Subcutaneous adipose tissue (tissue), 4 donors: ENCODE measurements around the gene RANBP3L. TPM values are rescaled to one million over a fixed set of nuclear protein-coding genes. Genes with fewer than 3 reads are reported as not detected.

Experiments
- total RNA-seq, 4 donors: library from RNA; depleted of rRNA; stranded (reverse); fragments of >200 nt; gene quantifications; one replicate each; pipeline ENCODE4 v1.1.0, GENCODE V29; 2016
- TF ChIP-seq, protein P1 (sequence below): fragments of 450-650 bp; IDR thresholded peaks from one replicate; pipeline ENCODE4 v1.5.1; 2016; ENCODE audit warnings: low read depth, mild to moderate bottlenecking, control low read depth, antibody characterized with exemption, moderate library complexity

Gene RANBP3L
- total RNA-seq, 4 donors from 2014 or later = 4.2 to 17.4 (median 6.9) TPM

GRCh38 chr5:36279054-36279698 is 22.5 kb downstream of the RANBP3L start:
- TF ChIP-seq, protein P1, sequence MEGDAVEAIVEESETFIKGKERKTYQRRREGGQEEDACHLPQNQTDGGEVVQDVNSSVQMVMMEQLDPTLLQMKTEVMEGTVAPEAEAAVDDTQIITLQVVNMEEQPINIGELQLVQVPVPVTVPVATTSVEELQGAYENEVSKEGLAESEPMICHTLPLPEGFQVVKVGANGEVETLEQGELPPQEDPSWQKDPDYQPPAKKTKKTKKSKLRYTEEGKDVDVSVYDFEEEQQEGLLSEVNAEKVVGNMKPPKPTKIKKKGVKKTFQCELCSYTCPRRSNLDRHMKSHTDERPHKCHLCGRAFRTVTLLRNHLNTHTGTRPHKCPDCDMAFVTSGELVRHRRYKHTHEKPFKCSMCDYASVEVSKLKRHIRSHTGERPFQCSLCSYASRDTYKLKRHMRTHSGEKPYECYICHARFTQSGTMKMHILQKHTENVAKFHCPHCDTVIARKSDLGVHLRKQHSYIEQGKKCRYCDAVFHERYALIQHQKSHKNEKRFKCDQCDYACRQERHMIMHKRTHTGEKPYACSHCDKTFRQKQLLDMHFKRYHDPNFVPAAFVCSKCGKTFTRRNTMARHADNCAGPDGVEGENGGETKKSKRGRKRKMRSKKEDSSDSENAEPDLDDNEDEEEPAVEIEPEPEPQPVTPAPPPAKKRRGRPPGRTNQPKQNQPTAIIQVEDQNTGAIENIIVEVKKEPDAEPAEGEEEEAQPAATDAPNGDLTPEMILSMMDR = no peak

DNA sequence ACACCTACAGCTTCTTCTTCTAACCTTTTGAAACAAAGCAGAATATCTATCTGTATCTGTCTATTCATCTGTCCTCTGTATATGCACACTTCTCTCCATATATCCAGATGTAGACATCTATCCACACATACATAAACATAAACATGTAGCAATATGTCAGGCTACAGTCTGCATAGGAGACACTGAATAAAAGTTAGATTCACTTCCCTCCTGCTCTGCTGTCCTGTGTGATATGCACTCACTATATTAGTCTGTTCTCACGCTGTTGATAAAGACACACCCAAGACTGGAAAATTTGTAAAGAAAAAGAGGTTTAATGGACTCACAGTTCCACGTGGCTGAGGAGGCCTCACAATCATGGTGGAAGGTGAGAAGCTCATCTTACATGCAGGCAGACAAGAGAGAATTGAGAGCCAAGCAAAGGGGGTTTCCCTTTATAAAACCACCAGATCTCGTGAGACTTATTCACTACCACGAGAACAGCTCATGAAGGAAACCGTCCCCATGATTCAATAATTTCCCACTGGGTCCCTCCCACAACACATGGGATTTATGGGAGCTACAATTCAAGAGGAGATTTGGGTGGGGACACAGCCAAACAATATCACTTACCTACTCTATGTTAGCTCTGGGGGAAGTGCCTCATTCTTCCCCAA is 24.1 kb downstream of the RANBP3L start:
- TF ChIP-seq, protein P1 = no peak

GRCh38 chr5:36276864-36277263 is 24.8 kb downstream of the RANBP3L start:
- TF ChIP-seq, protein P1 = no peak

- TF ChIP-seq, protein P1 = no peak
Observed at GRCh38 chr5:36273809-36274526, 27.7 kb downstream of the RANBP3L start.

DNA sequence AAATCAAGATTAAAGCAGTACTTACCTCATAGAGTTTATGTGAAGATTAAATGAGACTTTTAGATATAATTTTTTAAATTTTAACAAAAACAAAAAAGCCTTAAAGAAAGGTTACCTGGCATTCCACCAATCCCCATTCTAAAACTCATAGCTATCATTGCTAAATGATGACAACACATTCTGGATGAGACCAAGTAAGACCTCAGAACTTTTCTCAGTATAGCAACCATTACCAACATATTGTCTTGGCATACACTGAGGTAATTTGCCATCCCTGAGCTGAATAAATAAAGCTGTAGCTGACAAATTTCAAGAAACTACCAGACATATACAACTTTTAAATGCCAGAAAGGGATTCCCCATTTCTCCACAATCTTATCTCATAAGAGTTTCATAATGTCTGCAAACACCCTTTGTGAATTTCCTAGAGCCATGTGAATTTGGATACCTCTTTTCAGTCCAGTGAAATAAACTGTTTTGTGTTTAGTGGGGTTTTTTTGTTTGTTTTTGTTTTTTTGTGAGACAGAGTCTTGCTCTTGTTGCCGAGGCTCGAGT is 29.5 kb downstream of the RANBP3L start:
- TF ChIP-seq, protein P1 = no peak

DNA sequence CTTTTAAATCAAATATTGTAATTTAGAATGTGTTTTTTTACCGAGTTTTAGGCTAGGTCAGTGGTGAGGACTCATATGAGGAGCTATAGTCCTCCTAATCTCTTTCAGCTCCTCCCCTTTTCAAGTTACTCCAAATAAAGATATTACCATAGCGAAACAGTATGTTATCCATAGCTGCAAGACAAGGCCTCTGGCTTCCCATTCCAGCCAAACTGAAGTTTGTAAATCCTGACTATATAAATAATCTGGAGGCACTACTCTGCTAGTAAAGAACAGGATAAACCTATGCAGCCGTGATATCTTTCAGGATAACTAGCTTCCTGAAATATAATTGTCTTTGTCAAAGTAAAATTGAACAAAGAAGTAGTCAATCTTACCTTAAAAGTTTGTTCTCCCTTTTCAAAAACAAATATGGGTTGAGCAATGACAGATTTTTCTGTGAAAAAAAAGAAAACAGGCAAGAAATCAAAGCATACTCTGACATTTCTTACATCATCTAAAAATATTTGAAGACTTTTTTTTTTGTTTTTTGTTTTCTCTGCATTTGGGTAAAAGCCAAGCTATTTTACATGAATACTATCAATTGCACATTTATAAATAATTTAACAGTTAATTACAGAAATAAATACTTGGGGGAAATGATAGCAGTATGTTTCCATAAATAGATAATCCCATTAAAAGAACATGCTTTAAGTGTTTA is 30.7 kb downstream of the RANBP3L start:
- TF ChIP-seq, protein P1 = no peak

- TF ChIP-seq, protein P1 = no peak
Observed at GRCh38 chr5:36270175-36270574, 31.5 kb downstream of the RANBP3L start.
